Ectodermal cell (in vitro differentiated cells): ENCODE data around the gene BRINP2.
A peak's percentile ranks its signal among the peaks of the same experiment; 100 is the strongest.

Source experiments
- H3K27ac ChIP-seq: 2 replicates; pipeline ENCODE4 v1.7.0; 2013; ENCODE audit warnings: mild to moderate bottlenecking, low read depth, low read length; ENCODE audit not compliant: insufficient read depth, poor library complexity, severe bottlenecking
- H3K27me3 ChIP-seq: 2 replicates; pipeline ENCODE4 v1.7.0; 2013; ENCODE audit warnings: mild to moderate bottlenecking, low read length; ENCODE audit not compliant: insufficient read depth, control insufficient read depth, poor library complexity, severe bottlenecking
- H3K36me3 ChIP-seq: one replicate; pipeline ENCODE4 v1.7.0; 2013; ENCODE audit warnings: low read length; ENCODE audit not compliant: control insufficient read depth, insufficient read depth
- H3K4me1 ChIP-seq: one replicate; pipeline ENCODE4 v1.7.0; 2013; ENCODE audit warnings: low read length; ENCODE audit not compliant: control insufficient read depth, insufficient read depth
- H3K4me3 ChIP-seq: 2 replicates; pipeline ENCODE4 v1.7.0; 2013; ENCODE audit warnings: low read depth, low read length, control low read depth; ENCODE audit not compliant: insufficient read depth
- H3K9me3 ChIP-seq: 2 replicates; pipeline ENCODE4 v1.7.0; 2013; ENCODE audit warnings: mild to moderate bottlenecking, low read length, moderate library complexity; ENCODE audit not compliant: control insufficient read depth
- WGBS, 2 experiments: methylation state at CpG; one replicate each; pipeline ENCODE4 v1.1.7; 2013; ENCODE audit warnings: missing lambda C conversion rate in 2 of 2; 5-methylcytosine and 5-hydroxymethylcytosine counted together

The BRINP2 gene

DNA sequence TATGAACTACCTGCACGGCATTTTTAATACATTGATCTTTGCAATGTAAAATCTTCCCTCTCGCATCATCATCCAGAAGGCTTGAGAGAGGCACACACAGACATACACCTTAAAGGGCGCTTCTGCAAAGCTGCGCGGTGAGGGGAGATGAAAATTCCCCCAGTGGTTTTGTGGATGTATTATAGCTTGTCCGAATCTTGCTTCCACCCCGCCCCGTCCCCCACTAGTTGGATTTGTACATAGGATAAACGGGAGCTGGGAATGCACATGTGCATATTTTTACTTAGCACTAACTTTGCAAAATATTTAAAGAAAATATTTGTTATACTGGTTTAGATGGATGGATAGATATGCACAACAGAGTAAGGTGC lies 5.7 kb upstream of the BRINP2 start:
- Histone ChIP-seq H3K4me1 (peaks cover 5% of the 10 kb centered on the region), H3K27me3 (peaks cover 72% of the 10 kb centered on the region), H3K27ac (no peak overlapping the region), H3K9me3 (no peaks in the 10 kb centered on the region), H3K4me3 (peak overlapping the region; percentile 62), H3K36me3 (no peaks in the 10 kb centered on the region)
- WGBS, 2 experiments = 0 to 4% methylated on average over 4 to 5 of the region's 9 CpGs

DNA sequence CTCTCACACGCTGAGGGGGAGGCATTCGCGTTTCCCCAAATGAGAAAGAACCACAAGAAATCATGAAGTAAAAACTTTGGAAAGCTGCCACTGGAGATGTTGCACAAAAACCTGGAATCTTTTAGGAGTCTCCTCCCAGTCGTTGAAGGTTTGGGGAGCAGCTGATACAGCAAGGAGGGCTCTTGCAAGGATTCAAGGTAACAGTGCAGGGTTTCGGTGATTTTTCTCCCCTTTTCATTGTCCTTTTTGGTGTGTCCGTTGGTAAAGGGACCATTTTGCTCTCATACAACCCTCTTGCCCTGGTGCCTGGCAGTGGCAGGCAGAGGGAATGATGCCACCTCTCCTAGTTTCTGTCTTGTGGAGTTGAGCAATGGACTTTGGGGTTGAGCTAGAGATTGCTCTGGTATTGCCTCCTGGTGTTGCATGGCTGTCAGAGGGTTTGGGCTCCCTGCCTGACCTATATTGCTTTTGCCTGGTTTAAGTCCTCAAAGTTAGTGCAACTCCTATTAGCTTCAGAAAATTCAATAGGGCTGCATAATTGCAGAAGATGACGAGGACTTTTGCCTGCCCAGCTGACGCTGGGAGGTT lies 872 bp downstream of the BRINP2 start:
- Histone ChIP-seq H3K4me3 (peak overlapping the region; percentile 48), H3K9me3 (no peaks in the 10 kb centered on the region), H3K27me3 (peaks cover 87% of the 10 kb centered on the region), H3K27ac (no peak overlapping the region), H3K36me3 (no peaks in the 10 kb centered on the region), H3K4me1 (peaks cover 5% of the 10 kb centered on the region)
- WGBS, 2 experiments = 15 to 24% methylated on average over 8 of the region's 8 CpGs

DNA sequence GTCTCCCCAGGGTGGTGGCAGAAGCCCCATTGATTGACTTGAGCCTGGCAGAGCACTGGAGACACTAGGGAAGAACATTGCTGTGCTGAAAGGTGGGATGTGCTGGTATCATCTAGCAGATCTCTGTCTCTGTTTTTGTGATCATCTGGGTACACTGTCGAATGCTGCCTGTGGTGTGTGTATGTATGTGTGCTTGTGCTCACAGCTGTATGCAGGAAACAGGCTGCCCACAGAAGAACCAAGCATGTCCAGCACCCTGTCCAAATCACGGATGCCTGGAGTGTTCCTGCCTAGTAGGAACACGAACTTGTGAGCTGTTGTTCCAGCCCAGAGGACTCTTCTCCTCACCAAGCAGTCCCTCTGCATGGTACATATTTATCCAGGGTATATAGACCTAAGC lies 1.5 kb downstream of the BRINP2 start:
- H3K4me3 ChIP-seq = no peak overlapping the region
- H3K4me1 ChIP-seq = peaks cover 5% of the 10 kb centered on the region
- no peaks in the 10 kb centered on the region for H3K9me3 ChIP-seq
- H3K36me3 ChIP-seq = no peaks in the 10 kb centered on the region
- H3K27me3 ChIP-seq = peaks cover 86% of the 10 kb centered on the region
- H3K27ac ChIP-seq = no peak overlapping the region
- 68 to 69% methylated on average over 3 of the region's 3 CpGs for WGBS, 2 experiments

- no peaks in the 10 kb centered on the region for H3K36me3 ChIP-seq
- H3K27me3 ChIP-seq = peaks cover 86% of the 10 kb centered on the region
- peaks cover 5% of the 10 kb centered on the region for H3K4me1 ChIP-seq
- no peak overlapping the region for H3K27ac ChIP-seq
- 82 to 90% methylated on average over 3 of the region's 3 CpGs for WGBS, 2 experiments
- no peaks in the 10 kb centered on the region for H3K9me3 ChIP-seq
- H3K4me3 ChIP-seq = no peak overlapping the region
Measured at GRCh38 chr1:177172866-177173265, 2.1 kb downstream of the BRINP2 start.

DNA sequence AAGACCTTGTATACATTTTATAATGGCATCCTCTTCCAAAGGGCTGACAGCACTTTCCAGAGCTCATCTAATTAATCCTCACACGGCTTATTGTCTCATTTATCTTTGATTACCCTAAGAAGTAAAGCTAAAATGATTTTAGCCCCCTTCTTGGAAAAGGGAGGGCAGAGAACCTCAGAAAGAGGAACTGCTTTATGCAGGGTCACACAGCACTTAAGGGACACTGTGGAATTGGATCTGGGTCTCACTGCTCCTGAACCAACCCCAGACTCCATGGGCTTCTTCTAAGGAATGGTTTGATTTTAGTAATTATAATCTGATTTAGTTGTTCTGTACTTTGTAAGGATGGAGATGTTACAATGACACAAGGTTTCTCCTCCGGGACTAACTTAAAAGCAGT lies 3.2 kb downstream of the BRINP2 start:
- Histone ChIP-seq H3K4me1 (peaks cover 5% of the 10 kb centered on the region), H3K27ac (no peak overlapping the region), H3K4me3 (no peak overlapping the region), H3K36me3 (no peaks in the 10 kb centered on the region), H3K9me3 (no peaks in the 10 kb centered on the region), H3K27me3 (peaks cover 86% of the 10 kb centered on the region)
- 78 to 91% methylated on average over 2 of the region's 2 CpGs for WGBS, 2 experiments

GRCh38 chr1:177174921-177175634 lies 4.3 kb downstream of the BRINP2 start:
- H3K27me3 ChIP-seq = peaks cover 86% of the 10 kb centered on the region
- no peak overlapping the region for H3K27ac ChIP-seq
- 90% methylated on average over 6 of the region's 6 CpGs for WGBS, 2 experiments

GRCh38 chr1:177181280-177181630 lies 10.5 kb downstream of the BRINP2 start:
- H3K27ac ChIP-seq = no peak overlapping the region
- no peaks in the 10 kb centered on the region for H3K9me3 ChIP-seq
- WGBS, 2 experiments = 6 to 9% methylated on average over 13 of the region's 13 CpGs
- peaks cover 49% of the 10 kb centered on the region for H3K27me3 ChIP-seq
- H3K4me1 ChIP-seq = no peaks in the 10 kb centered on the region
- no peaks in the 10 kb centered on the region for H3K36me3 ChIP-seq
- peak overlapping the region; percentile 15 for H3K4me3 ChIP-seq

More at GRCh38 chr1:177174921-177175634, 4.3 kb downstream of the BRINP2 start:
- no peaks in the 10 kb centered on the region for H3K9me3 ChIP-seq
- no peaks in the 10 kb centered on the region for H3K36me3 ChIP-seq
- H3K4me1 ChIP-seq = peaks cover 5% of the 10 kb centered on the region
- H3K4me3 ChIP-seq = no peak overlapping the region

DNA sequence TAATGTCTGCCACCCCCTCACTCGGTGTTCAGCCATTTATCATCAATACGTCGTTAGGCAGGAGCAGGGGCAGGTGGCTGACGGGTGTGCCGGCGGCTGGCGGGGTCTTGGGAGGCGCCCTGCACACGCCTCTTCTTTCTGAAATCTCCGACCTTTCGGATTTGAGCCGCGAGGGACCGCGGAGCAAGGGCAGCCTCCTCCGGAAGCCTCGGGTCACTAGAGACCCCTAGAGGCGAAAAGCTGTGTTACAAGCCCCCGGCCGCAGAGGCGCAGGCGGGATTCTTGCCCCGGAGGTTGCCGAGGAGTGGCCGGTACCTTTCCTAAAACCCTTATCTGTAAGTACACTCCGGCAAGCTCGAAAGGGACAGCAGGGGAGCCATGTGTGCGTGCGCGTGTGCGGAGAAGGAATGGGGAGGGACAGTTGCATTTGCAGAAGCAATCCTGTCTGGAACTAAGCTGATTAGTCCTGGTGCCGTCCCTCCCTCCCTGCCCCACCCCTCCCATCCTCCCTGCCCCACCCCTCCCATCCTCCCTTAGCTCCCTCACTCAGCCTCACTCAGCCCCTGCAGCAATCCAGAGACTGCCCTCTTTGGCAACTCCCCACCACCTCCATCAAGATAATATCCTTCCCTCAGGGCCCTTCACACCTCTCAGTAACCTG lies 11.0 kb downstream of the BRINP2 start:
- Histone ChIP-seq H3K27ac (no peak overlapping the region), H3K36me3 (no peaks in the 10 kb centered on the region), H3K4me3 (peak overlapping the region; percentile 15), H3K4me1 (no peaks in the 10 kb centered on the region), H3K27me3 (peaks cover 49% of the 10 kb centered on the region), H3K9me3 (no peaks in the 10 kb centered on the region)
- 0% methylated on average over 32 of the region's 32 CpGs for WGBS, 2 experiments

- no peak overlapping the region for H3K4me3 ChIP-seq
- H3K27me3 ChIP-seq = peaks cover 28% of the 10 kb centered on the region
Measured at GRCh38 chr1:177183836-177184235, 13.1 kb downstream of the BRINP2 start.

GRCh38 chr1:177185209-177185608 lies 14.5 kb downstream of the BRINP2 start:
- Histone ChIP-seq H3K4me1 (no peaks in the 10 kb centered on the region), H3K27ac (no peak overlapping the region), H3K36me3 (no peaks in the 10 kb centered on the region), H3K27me3 (peaks cover 14% of the 10 kb centered on the region), H3K4me3 (no peak overlapping the region), H3K9me3 (no peaks in the 10 kb centered on the region)
- 80 to 84% methylated on average over 1 to 3 of the region's 5 CpGs for WGBS, 2 experiments

More at GRCh38 chr1:177183836-177184235, 13.1 kb downstream of the BRINP2 start:
- Histone ChIP-seq H3K27ac (no peak overlapping the region), H3K4me1 (no peaks in the 10 kb centered on the region), H3K9me3 (no peaks in the 10 kb centered on the region), H3K36me3 (no peaks in the 10 kb centered on the region)
- WGBS, 2 experiments = 85 to 87% methylated on average over 2 of the region's 2 CpGs
